HEK293 (cell line): ENCODE results near the gene MMD2.

Experiments used
- CTCF ChIA-PET: fragments of 350-600 bp; formaldehyde crosslinking; extraction: SDS; loops from one replicate; lab custom pipeline; 2021; ENCODE audit warnings: antibody characterized with exemption; lab: Yijun Ruan, JAX
- POLR2A ChIA-PET: fragments of 300-600 bp; formaldehyde crosslinking; extraction: SDS; loops from one replicate; lab custom pipeline; 2020; ENCODE audit warnings: antibody characterized with exemption, inconsistent platforms; lab: Yijun Ruan, JAX
- H3K27ac ChIP-seq: fragments of 200-500 bp; sonication (Bioruptor generic); 2 replicates; pipeline ENCODE4 v1.5.1; 2014; ENCODE audit warnings: low read depth, low read length, control low read depth, inconsistent platforms; ENCODE audit errors: extremely low read depth
- H3K36me3 ChIP-seq, 2 experiments: fragments of 200-500 bp in 1 of 2; sonication (Bioruptor generic) in 1 of 2; 1 replicate in 1 of 2; 2 replicates in 1 of 2; pipeline ENCODE4 v1.5.1; 2014 to 2017; ENCODE audit warnings: inconsistent platforms in 2 of 2, low read length in 2 of 2; ENCODE audit not compliant: control insufficient read depth in 2 of 2, insufficient read depth in 1 of 2
- H3K4me1 ChIP-seq: fragments of 200-500 bp; sonication (Bioruptor generic); 2 replicates; pipeline ENCODE4 v1.5.1; 2014; ENCODE audit warnings: mild to moderate bottlenecking, low read length, inconsistent platforms; ENCODE audit not compliant: control insufficient read depth, insufficient read depth
- H3K4me3 ChIP-seq: 2 replicates; pipeline ENCODE4 v1.5.1; 2011; ENCODE audit warnings: low read depth, mild to moderate bottlenecking, control low read depth, low read length, moderate library complexity
- H3K9me3 ChIP-seq: fragments of 200-500 bp; sonication (Bioruptor generic); 2 replicates; pipeline ENCODE4 v1.5.1; 2014; ENCODE audit warnings: low read depth, low read length, inconsistent platforms; ENCODE audit not compliant: control insufficient read depth, insufficient read depth
- GFI1B ChIP-seq: fragments of 450-650 bp; formaldehyde crosslinking; IDR thresholded peaks from 2 replicates; pipeline ENCODE4 v1.5.1; 2016; ENCODE audit warnings: missing biosample characterization, missing genetic modification characterization
- OVOL3 ChIP-seq: fragments of 450-650 bp; formaldehyde crosslinking; IDR thresholded peaks from 2 replicates; pipeline ENCODE4 v1.5.1; 2016; ENCODE audit warnings: missing biosample characterization, missing genetic modification characterization
- ZFHX2 ChIP-seq: fragments of 450-650 bp; formaldehyde crosslinking; conservative IDR thresholded peaks from 2 replicates; pipeline ENCODE4 v1.5.1; 2016; ENCODE audit warnings: missing biosample characterization, missing genetic modification characterization
- ZNF174 ChIP-seq: fragments of 450-650 bp; formaldehyde crosslinking; IDR thresholded peaks from 2 replicates; pipeline ENCODE4 v1.5.0; 2017; ENCODE audit warnings: missing biosample characterization, mild to moderate bottlenecking, missing genetic modification characterization
- ZNF426 ChIP-seq: fragments of 450-650 bp; formaldehyde crosslinking; IDR thresholded peaks from 2 replicates; pipeline ENCODE4 v1.5.1; 2017; ENCODE audit warnings: missing biosample characterization, missing genetic modification characterization, mild to moderate bottlenecking, inconsistent platforms, moderate library complexity
- ZNF548 ChIP-seq: fragments of 450-650 bp; formaldehyde crosslinking; IDR thresholded peaks from 2 replicates; pipeline ENCODE4 v1.5.1; 2016; ENCODE audit warnings: missing biosample characterization, missing genetic modification characterization
- ZNF571 ChIP-seq: fragments of 450-650 bp; formaldehyde crosslinking; IDR thresholded peaks from 2 replicates; pipeline ENCODE4 v1.5.0; 2017; ENCODE audit warnings: missing biosample characterization, missing genetic modification characterization
- ZNF600 ChIP-seq: fragments of 450-650 bp; formaldehyde crosslinking; IDR thresholded peaks from 2 replicates; pipeline ENCODE4 v1.5.1; 2016; ENCODE audit warnings: missing biosample characterization, missing genetic modification characterization
- ZNF624 ChIP-seq: fragments of 450-650 bp; formaldehyde crosslinking; IDR thresholded peaks from 2 replicates; pipeline ENCODE4 v1.5.1; 2017; ENCODE audit warnings: missing biosample characterization, missing genetic modification characterization
- ZNF701 ChIP-seq: fragments of 450-650 bp; formaldehyde crosslinking; IDR thresholded peaks from 2 replicates; pipeline ENCODE4 v1.5.1; 2016; ENCODE audit warnings: missing biosample characterization, missing genetic modification characterization
- TF ChIP-seq, protein P1 (sequence below): fragments of 450-650 bp; formaldehyde crosslinking; IDR thresholded peaks from 2 replicates; pipeline ENCODE4 v1.5.0; 2017; ENCODE audit warnings: missing biosample characterization, missing genetic modification characterization, borderline replicate concordance
- TF ChIP-seq, protein P2 (sequence below): fragments of 450-650 bp; formaldehyde crosslinking; IDR thresholded peaks from 2 replicates; pipeline ENCODE4 v1.5.1; 2016; ENCODE audit warnings: missing biosample characterization, missing genetic modification characterization
- TF ChIP-seq, protein P3 (sequence below): fragments of 450-650 bp; formaldehyde crosslinking; IDR thresholded peaks from 2 replicates; pipeline ENCODE4 v1.5.1; 2016; ENCODE audit warnings: missing biosample characterization, missing genetic modification characterization
- TF ChIP-seq, protein P4 (sequence below): fragments of 450-650 bp; formaldehyde crosslinking; IDR thresholded peaks from 2 replicates; pipeline ENCODE4 v1.5.1; 2016; ENCODE audit warnings: missing biosample characterization, missing genetic modification characterization
- TF ChIP-seq, protein P5 (sequence below): fragments of 450-650 bp; formaldehyde crosslinking; IDR thresholded peaks from 2 replicates; pipeline ENCODE4 v1.5.1; 2016; ENCODE audit warnings: missing biosample characterization, missing genetic modification characterization
- TF ChIP-seq, protein P6 (sequence below): fragments of 450-650 bp; formaldehyde crosslinking; IDR thresholded peaks from 2 replicates; pipeline ENCODE4 v1.5.1; 2016; ENCODE audit warnings: missing biosample characterization, missing genetic modification characterization

Gene MMD2

DNA sequence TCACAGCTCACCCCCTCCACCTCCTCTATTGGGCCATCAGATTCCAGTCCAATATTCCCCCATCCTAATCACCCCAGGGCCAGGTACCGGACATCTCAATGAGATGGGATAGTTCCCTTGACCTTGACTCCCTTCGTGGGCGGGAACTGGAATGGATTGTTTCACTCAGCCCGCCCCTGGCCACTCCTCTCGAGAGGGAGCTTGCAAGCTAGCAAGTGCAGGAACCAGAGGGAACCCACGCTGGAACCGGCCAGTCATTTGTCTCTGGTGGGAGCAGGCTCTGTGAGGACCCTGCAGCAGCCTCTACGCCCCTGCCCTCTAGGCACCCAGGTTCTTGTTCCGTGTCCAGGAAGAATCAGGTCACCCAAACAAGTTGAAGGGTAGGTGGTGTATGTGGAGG lies 64.5 kb downstream of the MMD2 start:
- Histone ChIP-seq H3K9me3 (no peaks in the 10 kb centered on the region), H3K36me3 (no peaks in the 10 kb centered on the region), H3K27ac (no peak overlapping the region), H3K4me3 (no peak overlapping the region), H3K4me1 (no peaks in the 10 kb centered on the region)
- TF ChIP-seq, protein P1, sequence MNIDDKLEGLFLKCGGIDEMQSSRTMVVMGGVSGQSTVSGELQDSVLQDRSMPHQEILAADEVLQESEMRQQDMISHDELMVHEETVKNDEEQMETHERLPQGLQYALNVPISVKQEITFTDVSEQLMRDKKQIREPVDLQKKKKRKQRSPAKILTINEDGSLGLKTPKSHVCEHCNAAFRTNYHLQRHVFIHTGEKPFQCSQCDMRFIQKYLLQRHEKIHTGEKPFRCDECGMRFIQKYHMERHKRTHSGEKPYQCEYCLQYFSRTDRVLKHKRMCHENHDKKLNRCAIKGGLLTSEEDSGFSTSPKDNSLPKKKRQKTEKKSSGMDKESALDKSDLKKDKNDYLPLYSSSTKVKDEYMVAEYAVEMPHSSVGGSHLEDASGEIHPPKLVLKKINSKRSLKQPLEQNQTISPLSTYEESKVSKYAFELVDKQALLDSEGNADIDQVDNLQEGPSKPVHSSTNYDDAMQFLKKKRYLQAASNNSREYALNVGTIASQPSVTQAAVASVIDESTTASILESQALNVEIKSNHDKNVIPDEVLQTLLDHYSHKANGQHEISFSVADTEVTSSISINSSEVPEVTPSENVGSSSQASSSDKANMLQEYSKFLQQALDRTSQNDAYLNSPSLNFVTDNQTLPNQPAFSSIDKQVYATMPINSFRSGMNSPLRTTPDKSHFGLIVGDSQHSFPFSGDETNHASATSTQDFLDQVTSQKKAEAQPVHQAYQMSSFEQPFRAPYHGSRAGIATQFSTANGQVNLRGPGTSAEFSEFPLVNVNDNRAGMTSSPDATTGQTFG (tag by site-specific recombination), result no peak
- TF ChIP-seq ZNF548 (tag by site-specific recombination) (no peak), ZNF624 (tag by site-specific recombination) (no peak), ZNF701 (tag by site-specific recombination) (no peak), ZNF571 (tag by site-specific recombination) (no peak), GFI1B (tag by site-specific recombination) (no peak), OVOL3 (no peak), ZNF426 (tag by site-specific recombination) (no peak), ZNF600 (tag by site-specific recombination) (no peak), ZNF174 (no peak), ZFHX2 (no peak)
- TF ChIP-seq, protein P2, sequence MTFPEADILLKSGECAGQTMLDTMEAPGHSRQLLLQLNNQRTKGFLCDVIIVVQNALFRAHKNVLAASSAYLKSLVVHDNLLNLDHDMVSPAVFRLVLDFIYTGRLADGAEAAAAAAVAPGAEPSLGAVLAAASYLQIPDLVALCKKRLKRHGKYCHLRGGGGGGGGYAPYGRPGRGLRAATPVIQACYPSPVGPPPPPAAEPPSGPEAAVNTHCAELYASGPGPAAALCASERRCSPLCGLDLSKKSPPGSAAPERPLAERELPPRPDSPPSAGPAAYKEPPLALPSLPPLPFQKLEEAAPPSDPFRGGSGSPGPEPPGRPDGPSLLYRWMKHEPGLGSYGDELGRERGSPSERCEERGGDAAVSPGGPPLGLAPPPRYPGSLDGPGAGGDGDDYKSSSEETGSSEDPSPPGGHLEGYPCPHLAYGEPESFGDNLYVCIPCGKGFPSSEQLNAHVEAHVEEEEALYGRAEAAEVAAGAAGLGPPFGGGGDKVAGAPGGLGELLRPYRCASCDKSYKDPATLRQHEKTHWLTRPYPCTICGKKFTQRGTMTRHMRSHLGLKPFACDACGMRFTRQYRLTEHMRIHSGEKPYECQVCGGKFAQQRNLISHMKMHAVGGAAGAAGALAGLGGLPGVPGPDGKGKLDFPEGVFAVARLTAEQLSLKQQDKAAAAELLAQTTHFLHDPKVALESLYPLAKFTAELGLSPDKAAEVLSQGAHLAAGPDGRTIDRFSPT (tag by site-specific recombination), result no peak
- TF ChIP-seq, protein P3, sequence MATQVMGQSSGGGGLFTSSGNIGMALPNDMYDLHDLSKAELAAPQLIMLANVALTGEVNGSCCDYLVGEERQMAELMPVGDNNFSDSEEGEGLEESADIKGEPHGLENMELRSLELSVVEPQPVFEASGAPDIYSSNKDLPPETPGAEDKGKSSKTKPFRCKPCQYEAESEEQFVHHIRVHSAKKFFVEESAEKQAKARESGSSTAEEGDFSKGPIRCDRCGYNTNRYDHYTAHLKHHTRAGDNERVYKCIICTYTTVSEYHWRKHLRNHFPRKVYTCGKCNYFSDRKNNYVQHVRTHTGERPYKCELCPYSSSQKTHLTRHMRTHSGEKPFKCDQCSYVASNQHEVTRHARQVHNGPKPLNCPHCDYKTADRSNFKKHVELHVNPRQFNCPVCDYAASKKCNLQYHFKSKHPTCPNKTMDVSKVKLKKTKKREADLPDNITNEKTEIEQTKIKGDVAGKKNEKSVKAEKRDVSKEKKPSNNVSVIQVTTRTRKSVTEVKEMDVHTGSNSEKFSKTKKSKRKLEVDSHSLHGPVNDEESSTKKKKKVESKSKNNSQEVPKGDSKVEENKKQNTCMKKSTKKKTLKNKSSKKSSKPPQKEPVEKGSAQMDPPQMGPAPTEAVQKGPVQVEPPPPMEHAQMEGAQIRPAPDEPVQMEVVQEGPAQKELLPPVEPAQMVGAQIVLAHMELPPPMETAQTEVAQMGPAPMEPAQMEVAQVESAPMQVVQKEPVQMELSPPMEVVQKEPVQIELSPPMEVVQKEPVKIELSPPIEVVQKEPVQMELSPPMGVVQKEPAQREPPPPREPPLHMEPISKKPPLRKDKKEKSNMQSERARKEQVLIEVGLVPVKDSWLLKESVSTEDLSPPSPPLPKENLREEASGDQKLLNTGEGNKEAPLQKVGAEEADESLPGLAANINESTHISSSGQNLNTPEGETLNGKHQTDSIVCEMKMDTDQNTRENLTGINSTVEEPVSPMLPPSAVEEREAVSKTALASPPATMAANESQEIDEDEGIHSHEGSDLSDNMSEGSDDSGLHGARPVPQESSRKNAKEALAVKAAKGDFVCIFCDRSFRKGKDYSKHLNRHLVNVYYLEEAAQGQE (tag by site-specific recombination), result no peak
- TF ChIP-seq, protein P4, sequence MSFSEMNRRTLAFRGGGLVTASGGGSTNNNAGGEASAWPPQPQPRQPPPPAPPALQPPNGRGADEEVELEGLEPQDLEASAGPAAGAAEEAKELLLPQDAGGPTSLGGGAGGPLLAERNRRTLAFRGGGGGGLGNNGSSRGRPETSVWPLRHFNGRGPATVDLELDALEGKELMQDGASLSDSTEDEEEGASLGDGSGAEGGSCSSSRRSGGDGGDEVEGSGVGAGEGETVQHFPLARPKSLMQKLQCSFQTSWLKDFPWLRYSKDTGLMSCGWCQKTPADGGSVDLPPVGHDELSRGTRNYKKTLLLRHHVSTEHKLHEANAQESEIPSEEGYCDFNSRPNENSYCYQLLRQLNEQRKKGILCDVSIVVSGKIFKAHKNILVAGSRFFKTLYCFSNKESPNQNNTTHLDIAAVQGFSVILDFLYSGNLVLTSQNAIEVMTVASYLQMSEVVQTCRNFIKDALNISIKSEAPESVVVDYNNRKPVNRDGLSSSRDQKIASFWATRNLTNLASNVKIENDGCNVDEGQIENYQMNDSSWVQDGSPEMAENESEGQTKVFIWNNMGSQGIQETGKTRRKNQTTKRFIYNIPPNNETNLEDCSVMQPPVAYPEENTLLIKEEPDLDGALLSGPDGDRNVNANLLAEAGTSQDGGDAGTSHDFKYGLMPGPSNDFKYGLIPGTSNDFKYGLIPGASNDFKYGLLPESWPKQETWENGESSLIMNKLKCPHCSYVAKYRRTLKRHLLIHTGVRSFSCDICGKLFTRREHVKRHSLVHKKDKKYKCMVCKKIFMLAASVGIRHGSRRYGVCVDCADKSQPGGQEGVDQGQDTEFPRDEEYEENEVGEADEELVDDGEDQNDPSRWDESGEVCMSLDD, result no peak
- TF ChIP-seq, protein P5, sequence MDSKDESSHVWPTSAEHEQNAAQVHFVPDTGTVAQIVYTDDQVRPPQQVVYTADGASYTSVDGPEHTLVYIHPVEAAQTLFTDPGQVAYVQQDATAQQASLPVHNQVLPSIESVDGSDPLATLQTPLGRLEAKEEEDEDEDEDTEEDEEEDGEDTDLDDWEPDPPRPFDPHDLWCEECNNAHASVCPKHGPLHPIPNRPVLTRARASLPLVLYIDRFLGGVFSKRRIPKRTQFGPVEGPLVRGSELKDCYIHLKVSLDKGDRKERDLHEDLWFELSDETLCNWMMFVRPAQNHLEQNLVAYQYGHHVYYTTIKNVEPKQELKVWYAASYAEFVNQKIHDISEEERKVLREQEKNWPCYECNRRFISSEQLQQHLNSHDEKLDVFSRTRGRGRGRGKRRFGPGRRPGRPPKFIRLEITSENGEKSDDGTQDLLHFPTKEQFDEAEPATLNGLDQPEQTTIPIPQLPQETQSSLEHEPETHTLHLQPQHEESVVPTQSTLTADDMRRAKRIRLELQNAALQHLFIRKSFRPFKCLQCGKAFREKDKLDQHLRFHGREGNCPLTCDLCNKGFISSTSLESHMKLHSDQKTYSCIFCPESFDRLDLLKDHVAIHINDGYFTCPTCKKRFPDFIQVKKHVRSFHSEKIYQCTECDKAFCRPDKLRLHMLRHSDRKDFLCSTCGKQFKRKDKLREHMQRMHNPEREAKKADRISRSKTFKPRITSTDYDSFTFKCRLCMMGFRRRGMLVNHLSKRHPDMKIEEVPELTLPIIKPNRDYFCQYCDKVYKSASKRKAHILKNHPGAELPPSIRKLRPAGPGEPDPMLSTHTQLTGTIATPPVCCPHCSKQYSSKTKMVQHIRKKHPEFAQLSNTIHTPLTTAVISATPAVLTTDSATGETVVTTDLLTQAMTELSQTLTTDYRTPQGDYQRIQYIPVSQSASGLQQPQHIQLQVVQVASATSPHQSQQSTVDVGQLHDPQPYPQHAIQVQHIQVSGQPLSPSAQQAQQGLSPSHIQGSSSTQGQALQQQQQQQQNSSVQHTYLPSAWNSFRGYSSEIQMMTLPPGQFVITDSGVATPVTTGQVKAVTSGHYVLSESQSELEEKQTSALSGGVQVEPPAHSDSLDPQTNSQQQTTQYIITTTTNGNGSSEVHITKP (tag by site-specific recombination), result no peak
- TF ChIP-seq, protein P6, sequence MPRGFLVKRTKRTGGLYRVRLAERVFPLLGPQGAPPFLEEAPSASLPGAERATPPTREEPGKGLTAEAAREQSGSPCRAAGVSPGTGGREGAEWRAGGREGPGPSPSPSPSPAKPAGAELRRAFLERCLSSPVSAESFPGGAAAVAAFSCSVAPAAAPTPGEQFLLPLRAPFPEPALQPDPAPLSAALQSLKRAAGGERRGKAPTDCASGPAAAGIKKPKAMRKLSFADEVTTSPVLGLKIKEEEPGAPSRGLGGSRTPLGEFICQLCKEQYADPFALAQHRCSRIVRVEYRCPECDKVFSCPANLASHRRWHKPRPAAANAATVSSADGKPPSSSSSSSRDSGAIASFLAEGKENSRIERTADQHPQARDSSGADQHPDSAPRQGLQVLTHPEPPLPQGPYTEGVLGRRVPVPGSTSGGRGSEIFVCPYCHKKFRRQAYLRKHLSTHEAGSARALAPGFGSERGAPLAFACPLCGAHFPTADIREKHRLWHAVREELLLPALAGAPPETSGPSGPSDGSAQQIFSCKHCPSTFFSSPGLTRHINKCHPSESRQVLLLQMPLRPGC (tag by site-specific recombination), result no peak
- ChIA-PET POLR2A (interaction anchor here (1.1 kb wide), 1 partner anchor 45 kb away, joined by 3 read pairs; no protein-coding TSS in a partner anchor), CTCF (interaction anchor here (0.6 to 1.5 kb wide), 2 partner anchors 7 to 11 kb away, joined by 3 to 6 read pairs; partner anchors contain the start of gene RADIL)
